ENCODE data around the gene RND3.

The RND3 gene

DNA sequence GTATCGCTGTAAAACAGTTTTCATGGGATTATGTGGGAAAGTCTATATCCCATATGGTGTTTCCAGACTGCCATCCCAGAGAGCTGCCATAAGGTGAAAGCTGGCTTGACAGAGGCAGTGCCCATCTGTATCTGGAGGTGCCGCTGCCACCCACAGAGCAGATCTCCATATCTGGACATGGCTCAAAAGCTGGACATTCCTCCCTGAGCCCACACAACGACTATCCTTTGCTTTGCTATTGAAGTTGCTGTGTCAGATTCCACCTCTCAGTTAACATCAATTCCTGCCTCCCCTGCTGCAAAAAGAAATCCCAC lies 55.2 kb downstream of the RND3 start:
- DNase-seq: no peak

DNA sequence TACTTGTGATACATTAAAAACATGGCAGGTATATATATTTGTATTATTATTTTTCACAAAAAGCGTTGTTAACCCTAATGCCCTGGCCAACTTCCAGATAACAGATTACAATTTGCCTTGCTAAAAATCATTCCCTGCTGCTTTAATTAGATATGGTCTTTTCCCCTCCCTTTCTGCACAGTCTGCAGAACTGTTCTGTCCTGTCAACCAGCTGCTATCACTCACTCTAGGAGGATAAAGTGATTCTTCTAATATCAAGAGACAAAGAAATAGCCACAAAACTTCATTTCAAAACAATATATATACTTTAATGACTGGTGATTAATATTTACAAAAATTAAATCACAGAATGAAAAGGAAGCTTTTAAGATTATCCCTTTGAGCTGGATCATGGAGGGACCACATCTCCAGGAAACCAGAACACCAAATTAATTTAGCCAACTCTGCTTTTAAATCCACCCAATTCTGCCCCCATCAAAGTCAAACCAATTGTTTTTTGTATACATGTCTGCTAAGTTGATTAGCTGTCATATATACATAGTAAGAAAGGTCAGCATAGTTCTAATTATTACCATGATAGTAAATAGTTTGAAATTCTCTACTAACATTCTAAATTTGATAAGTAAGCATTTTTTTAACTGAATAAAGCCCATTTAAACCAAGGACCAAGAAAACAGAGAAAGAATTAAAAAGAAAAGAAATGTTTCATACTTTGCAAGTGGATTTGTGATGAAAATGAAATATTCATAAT lies 55.7 kb downstream of the RND3 start:
- no peak for DNase-seq

- no peak for DNase-seq
Measured at GRCh38 chr2:150429384-150429961, 58.0 kb downstream of the RND3 start.

DNA sequence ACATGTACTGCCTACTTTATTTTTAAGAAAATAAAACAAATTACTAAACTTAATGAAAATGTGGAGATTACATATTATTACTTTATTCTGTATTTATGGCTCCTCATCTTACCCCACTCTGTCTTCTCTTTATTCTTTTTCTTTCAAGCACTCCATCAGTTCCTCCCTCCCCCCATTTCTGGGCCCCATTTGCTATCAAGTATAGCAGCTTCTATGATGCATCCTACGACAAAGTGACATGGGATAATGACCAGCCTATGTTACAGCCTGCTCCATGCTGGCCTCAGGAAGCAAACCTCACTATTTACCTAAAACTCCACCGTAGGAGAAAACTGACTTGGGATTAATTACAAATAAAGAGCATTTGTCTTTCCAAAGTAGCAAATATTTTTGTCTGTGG lies 58.8 kb downstream of the RND3 start:
- DNase-seq: no peak

DNA sequence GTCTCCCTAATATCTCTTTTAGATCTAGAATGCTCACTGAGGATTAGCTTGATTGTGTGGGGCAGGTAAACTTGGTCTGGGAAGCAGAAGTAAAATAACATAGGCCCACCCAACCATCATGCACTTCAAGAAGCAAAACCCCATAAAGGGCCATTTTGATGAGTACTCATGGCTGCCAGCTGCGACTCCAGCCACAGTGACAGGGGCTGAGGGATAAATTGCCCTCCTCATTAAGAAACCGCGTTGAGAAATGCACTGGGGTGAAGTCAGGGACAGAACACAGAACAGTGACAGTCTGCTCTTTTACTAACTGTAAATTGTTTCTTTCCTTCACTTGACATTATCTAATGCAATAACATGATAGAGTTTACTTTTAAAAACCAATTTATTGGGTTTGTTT lies 60.2 kb downstream of the RND3 start:
- DNase-seq: no peak

GRCh38 chr2:150426724-150427123 lies 60.7 kb downstream of the RND3 start:
- no peak for DNase-seq

DNA sequence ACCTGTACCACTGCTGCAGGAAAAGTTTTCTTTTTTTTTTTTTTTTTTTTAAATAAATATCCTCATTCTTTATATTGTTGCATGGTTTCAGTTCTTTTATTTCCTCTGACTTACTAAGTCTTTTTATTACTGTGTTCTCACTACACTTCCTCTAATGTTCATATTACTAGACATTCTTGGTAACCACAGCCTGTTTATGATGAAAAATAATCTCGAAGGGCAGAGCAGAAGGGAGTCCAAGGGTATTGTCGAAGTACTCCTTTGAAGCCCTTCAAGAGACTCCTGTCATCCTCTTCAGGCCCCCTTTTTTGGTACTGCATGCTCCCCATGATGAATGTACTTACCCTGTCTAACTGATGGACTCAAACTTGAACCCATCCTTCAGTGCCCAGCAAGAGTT lies 61.2 kb downstream of the RND3 start:
- DNase-seq: no peak

- DNase-seq: no peak
Measured at GRCh38 chr2:150425121-150425955, 62.1 kb downstream of the RND3 start.

DNA sequence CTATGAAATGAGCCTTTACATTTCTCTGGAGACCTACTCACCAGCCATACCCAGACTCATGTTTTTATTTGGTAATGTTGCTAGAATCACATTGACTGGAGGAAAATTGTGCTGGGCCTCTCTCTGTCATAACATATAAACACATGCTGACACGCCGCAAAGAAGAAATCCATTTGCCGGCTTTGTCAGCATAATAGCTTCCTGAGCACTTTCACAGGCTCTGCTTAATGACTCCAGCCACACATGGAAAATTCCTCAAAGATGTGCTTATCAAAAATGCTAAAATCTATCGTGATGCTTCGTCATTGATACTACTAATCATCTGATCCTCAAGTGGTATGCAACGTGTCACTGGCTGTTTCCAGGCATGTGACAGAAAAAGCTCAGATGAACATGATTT lies 63.1 kb downstream of the RND3 start:
- DNase-seq: no peak

DNA sequence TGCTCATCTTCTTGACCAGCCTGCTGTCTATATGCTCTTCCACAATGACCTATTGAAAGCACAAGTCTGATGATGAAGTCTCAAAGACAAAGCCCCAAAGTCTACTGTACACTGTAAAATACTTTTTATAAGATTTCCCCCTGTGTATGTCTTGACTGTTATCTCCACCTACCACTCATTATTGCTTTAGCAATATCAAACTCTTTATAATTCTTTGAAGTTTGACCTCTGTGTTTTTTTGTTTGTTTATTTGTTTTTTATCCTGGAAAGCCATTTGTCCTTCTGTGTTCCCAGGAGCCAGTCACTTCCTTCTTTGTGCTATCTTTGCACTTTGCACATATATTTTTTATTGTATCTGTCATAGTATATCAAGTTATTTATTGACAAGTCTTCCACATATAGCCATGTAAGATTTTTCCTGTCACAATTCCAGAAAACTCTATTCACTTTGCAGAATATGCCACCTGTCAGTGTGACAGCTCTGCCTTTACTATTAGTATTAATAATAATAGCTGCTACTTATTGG lies 66.3 kb downstream of the RND3 start:
- DNase-seq: no peak

DNA sequence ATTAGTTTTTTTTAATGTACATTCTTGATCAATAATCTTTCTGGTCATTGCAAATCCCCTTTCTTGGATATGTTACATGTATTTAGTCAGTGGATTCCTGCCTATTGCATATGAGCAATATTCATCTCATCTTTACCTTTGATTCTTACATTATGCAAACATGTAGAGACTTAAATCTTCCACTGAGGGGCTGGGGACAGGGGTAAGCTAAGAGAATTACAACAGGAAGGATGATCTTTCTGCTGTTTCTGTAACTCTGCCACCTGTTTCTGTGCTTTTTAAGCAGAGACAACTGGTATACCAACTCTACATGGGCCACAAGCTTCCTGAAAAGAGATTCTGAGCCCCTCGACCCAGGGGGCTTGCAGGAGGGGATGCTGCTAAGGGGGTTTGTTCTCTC lies 68.6 kb downstream of the RND3 start:
- no peak for DNase-seq

All from activated gamma-delta T cell treated with Interleukin-2 at 50 U/mL for 16 hours (primary cell).